GM10266 (cell line): ENCODE measurements around the gene GAPVD1.

Source experiments
- DNase-seq: peaks from one replicate; pipeline ENCODE4 v3.0.0; 2012; ENCODE audit errors: extremely low spot score
- TF ChIP-seq, protein P1 (sequence below): IDR thresholded peaks from 2 replicates; pipeline ENCODE4 v1.5.1; 2012; ENCODE audit warnings: mild to moderate bottlenecking, low read depth; ENCODE audit not compliant: control insufficient read depth, insufficient read depth; ENCODE audit errors: missing control alignments

Gene GAPVD1

DNA sequence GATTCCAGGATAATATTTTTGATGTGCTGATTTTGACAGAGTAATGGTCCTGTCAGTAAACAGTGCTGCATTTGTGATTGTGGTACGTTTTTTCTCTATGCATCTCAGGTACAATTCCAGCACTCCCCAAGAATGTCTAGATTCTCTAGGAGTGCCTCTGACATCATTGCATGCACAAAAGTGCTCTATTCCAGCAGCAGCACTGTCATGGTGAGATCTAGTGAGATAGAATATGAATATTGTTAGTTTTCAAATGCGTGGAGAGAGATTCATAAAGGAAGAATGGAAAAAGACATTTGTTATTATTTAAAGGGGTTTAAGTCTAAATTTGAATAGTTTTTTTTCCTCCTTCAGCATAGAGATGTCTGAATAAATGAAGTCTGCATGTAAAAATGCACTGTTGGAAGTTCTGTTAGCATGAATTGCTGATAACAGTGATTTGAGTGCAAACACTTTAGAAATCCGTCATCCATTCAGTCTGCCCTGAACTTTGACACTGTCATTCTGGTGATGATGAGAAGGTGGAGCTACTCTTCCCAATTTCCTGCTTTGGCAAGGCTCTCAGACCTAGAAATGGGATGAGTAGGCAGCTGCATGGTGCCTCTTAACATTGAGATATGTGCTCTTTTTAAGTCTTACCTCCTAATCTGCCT lies 84.6 kb downstream of the GAPVD1 start:
- TF ChIP-seq, protein P1, sequence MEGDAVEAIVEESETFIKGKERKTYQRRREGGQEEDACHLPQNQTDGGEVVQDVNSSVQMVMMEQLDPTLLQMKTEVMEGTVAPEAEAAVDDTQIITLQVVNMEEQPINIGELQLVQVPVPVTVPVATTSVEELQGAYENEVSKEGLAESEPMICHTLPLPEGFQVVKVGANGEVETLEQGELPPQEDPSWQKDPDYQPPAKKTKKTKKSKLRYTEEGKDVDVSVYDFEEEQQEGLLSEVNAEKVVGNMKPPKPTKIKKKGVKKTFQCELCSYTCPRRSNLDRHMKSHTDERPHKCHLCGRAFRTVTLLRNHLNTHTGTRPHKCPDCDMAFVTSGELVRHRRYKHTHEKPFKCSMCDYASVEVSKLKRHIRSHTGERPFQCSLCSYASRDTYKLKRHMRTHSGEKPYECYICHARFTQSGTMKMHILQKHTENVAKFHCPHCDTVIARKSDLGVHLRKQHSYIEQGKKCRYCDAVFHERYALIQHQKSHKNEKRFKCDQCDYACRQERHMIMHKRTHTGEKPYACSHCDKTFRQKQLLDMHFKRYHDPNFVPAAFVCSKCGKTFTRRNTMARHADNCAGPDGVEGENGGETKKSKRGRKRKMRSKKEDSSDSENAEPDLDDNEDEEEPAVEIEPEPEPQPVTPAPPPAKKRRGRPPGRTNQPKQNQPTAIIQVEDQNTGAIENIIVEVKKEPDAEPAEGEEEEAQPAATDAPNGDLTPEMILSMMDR = no peak
- DNase-seq = no peak

DNA sequence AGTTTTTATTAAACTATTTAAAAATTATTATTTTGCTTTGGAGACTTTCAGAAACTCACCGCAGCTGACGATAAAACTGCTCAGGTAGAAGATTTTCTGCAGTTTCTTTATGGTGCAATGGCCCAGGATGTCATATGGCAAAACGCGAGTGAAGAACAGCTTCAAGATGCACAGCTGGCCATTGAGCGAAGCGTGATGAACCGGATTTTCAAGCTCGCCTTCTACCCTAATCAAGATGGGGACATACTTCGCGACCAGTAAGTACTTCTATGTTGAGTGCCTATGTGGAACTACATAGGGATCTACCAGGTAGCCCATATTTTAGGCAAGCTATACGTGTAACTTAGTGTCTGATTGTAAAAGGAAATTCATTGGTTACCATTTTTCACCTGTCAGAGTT lies 94.0 kb downstream of the GAPVD1 start:
- DNase-seq = no peak
- TF ChIP-seq, protein P1 = no peak

DNA sequence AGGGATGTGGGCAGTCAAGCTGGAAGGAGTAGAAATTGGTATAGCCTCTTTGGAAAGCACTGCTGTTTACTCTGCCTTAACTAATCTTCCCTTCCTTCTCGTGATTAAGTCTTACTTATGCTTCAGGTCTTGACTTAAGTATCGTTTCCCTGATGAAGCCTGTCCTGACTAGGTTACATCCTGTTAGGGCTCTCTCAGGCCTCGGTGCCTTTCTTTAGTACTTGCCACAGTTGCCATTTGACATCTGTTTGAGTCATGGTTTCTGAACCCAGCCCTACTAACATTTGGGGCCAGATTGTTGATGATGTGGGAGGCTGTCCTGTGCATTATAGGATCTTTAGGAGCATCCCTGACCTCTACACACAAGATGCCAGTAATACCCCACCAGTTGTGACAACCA lies 94.4 kb downstream of the GAPVD1 start:
- no peak for DNase-seq
- TF ChIP-seq, protein P1 = no peak

DNA sequence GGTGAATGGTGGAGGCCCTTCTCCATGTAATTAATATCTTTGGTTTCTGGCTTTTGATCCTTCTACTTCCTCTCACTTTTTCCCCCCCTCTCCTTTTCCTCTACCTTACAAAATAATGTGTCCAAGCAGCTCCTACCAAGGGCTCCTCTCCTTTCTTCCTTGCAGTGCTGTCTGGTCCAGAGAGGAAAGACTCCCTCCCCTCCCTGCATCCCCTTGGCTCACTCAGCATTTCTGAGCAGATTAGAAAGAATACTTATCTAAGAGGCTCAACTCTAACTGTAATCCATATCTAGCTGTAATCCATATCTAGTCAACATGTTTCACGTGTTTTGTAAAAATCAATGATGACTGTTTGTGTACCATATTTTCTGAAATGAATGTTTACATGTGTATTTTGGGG lies 97.4 kb downstream of the GAPVD1 start:
- TF ChIP-seq, protein P1 = no peak
- DNase-seq = no peak

DNA sequence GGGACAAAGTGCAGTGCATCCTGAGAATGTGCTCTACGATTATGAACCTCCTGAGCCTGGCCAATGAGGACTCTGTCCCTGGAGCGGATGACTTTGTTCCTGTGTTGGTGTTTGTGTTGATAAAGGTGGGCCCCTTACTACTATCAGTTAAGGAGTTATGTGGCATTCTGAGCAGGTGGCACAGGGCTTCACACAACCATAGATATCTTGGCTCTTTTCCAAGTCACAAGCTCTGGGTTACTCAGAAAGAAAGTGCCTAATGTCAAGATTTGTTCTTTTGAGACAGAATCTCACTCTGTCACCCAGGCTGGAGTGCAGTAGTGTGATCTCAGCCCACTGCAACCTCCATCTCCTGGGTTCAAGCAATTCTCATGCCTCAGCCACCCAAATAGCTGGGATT lies 99.0 kb downstream of the GAPVD1 start:
- TF ChIP-seq, protein P1 = no peak
- DNase-seq = no peak

DNA sequence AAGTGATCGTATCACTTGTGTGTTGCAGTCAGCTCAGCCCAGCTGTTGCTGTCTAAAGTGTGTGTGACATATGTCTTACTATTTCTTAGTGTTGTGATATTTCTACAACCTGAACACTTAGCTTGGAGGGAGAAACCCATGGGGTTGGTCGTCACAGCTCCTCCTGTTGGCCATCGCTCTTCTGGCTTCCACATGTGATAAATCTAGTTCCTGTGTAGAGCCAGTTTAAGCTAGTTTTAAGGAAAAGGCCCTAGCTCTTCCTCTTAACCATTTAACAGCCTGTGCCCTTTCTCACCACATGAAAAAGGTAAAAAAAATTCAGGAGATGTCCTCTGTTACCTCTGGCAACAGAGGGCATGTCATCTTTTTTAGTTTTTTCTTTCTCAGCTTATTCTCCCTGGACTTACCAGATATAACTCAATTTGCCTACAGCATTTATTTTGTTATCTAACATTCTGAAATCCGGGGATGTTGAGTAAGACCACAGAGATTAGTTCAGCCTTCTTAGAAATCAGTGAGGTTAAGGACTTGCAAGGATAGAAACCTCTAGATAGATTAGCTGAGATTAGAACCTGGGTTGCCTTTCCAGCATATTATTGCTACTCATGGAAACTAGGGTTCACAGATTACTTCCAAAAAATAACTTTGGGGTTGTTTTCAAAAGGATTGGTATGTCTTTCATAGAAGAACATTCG lies 100.4 kb downstream of the GAPVD1 start:
- TF ChIP-seq, protein P1 = no peak
- no peak for DNase-seq

DNA sequence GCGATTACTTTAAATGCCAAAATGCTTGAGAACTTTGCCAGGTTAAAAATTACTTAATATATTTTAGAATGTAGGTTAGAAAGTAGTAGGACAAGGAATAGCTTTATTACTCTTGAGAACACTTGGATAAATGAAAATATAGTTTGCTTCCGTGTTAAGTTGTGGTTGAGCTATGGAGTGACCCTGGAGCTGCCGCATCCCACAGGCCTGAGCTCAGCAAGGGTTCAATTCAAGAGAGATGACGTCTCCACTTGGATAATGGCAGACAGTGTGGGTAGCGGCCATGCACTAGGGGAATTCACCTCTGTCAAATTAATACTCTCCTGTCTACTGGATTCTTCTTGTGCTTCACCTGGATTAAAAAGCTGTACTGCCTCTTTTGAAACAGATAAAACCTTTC lies 105.0 kb downstream of the GAPVD1 start:
- TF ChIP-seq, protein P1 = no peak
- DNase-seq = no peak
